Omental fat pad (tissue), 4 donors: ENCODE results near the gene C2CD2. TPM values are rescaled to one million over a fixed set of nuclear protein-coding genes. Genes with fewer than 3 reads are reported as not detected.

ENCODE experiments used
- ATAC-seq: fragments of 150-250 bp; one replicate; pipeline ENCODE4 v1.9.1; 2016; ENCODE audit warnings: mild to moderate bottlenecking, moderate library complexity; ENCODE audit not compliant: low FRiP score
- DNase-seq: peaks from one replicate; pipeline ENCODE4 v3.0.0-alpha.2; 2019; ENCODE audit warnings: low spot score
- total RNA-seq, 4 donors: library from RNA; depleted of rRNA; stranded (reverse); fragments of >200 nt; gene quantifications; one replicate each; pipeline ENCODE4 v1.1.0, GENCODE V29; 2016
- TF ChIP-seq, protein P1 (sequence below), 3 donors: fragments of 450-650 bp; IDR thresholded peaks; one replicate each; pipeline ENCODE4 v1.5.1; 2016 to 2017; ENCODE audit warnings: antibody characterized with exemption in 3 of 3, mild to moderate bottlenecking in 3 of 3, moderate library complexity in 2 of 3

C2CD2 gene
- total RNA-seq, 4 donors from 2014 or later = 57.7 to 264 (median 96.4) TPM

DNA sequence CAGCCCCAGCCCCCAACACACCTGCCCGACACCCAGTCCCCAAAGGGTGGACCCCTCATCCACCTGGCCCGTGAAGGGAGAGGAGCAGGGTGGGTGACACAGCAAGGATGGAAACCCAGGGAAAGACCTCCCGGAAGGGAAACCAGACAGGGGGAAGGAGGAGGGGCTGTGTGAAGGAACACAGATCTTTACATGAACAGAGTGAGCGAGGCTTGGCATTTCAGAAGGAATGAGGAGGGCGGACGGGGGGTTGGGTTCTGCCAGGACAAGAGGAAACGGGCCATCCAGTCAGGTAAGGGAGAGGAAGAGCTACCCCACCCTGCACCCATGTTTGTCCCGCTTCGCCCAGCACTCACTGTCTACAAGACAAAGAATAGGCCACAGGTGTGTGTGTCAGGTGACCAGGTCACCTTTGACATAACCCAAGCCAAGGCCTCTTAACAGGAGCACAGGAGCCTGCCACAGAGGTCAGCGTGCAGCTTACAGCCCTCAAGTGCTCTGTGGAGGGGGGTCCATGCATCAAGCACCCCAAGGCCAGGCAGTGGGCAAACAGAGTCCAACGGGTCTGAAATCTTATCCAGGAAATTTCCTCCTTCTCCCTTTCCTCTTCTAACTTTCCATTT lies 56.7 kb downstream of the C2CD2 start:
- DNase-seq = no peak
- TF ChIP-seq, protein P1, sequence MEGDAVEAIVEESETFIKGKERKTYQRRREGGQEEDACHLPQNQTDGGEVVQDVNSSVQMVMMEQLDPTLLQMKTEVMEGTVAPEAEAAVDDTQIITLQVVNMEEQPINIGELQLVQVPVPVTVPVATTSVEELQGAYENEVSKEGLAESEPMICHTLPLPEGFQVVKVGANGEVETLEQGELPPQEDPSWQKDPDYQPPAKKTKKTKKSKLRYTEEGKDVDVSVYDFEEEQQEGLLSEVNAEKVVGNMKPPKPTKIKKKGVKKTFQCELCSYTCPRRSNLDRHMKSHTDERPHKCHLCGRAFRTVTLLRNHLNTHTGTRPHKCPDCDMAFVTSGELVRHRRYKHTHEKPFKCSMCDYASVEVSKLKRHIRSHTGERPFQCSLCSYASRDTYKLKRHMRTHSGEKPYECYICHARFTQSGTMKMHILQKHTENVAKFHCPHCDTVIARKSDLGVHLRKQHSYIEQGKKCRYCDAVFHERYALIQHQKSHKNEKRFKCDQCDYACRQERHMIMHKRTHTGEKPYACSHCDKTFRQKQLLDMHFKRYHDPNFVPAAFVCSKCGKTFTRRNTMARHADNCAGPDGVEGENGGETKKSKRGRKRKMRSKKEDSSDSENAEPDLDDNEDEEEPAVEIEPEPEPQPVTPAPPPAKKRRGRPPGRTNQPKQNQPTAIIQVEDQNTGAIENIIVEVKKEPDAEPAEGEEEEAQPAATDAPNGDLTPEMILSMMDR (IDR thresholded peaks at IDR 0.05) = no peak
- ATAC-seq = no peak

DNA sequence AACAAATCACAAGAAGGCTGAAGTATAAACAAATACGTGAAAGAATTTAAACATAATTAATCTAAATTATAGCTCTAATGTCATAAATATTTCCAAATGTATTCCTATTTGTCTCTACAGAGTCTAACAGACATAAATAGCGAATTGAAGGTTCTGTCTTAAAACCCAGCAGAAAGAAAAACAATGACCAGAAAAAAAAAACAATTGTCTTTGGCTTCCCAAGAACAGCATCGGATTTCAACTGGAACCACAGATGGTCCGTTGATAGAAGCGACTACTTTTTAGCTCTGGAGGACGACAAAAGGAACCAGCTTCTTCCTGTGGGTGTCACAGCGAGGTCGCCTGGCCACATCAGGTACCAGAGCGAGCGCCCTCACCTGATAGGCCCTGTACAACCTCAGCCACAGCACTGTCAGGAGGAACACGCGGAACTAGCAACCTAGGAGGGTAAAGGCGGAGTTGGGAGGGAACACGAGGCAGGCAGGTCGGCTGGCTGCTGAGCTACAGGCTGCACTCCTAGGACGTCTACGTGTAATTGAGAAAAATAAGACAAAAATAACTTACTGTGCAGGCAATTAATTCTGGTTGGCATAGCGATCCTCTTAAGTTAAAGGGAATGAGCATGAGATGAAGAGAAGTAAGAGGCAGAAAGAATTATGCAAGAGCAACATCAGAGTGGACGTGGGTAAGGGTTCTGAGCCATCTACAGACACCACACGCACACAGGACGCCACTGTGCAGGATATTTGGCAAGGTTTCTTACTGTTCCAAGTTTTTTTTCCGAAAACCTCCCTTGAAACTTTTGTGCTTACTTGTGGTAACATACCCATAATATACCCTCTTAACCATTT lies 58.0 kb downstream of the C2CD2 start:
- ATAC-seq (no peak), DNase-seq (no peak)
- TF ChIP-seq, protein P1 (IDR thresholded peaks at IDR 0.05) = no peak

DNA sequence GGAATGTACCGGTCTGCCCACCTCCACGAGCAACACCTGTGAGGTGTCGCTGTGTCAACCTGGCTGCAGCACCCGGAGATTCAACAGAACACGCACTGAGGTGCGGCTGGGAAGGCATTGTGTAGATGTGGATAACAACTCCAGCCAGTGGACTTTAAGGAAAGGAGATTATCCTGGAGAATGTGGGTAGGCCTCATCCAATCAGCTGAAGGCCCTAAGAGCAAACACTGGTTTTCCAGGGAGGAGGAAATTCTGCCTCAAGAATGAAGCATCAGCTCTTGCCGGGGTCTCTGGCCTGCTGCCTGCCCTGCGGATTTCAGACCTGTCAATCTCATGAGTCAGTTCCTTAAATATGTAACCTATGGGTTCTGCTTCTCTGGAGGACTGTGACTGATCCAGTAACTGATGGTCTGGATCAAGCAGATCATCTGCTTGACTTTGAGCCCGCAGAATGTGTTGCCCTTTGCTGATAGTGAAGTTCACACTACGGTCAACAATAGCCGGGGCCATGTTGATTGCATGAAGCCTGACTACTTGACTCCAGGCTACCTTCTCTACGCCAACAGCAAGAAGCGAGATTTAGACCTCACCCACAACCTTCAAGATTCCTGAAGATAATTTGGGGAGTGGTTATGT lies 58.8 kb downstream of the C2CD2 start:
- ATAC-seq = no peak
- TF ChIP-seq, protein P1 (IDR thresholded peaks at IDR 0.05) = no peak
- DNase-seq = no peak

DNA sequence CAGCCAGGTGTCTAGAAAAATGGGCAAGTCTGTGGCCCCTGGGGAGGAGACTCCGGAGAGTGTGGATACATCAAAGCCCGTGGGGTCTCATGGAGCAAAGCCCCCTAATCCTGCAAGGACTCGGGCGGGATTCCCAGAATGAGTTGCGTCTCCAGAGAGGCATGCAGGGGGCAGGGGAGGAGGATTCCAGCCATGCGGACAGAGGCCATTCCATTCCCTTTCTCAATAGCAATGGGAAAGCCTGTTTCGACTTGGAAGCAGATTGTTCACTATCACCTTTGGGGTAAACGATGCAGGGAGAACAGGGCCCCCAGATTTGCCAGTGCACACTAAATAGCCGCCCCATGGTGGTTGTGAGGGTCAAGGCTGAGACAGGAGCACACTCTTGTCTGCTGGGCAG lies 59.3 kb downstream of the C2CD2 start:
- DNase-seq (no peak), ATAC-seq (no peak)
- TF ChIP-seq, protein P1 (IDR thresholded peaks at IDR 0.05) = no peak

DNA sequence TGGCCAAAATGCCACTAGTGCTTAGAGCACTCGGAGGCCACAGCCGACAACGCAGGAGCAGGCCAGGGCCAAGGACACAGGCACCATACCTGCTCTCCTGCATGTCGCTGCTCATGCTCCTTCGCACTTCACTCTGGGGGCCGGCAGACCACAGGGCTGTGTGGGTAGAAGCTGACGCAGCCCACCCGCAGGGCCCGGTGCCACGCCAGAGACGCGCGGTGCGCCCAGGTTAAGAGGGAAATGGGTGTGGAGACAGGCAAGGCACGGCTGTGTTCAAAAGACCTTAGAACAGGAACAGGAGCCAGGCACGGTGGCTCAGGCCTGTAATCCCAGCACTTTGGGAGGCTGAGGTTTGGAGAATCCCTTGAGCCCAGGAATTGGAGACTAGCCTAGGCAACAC lies 61.1 kb downstream of the C2CD2 start:
- ATAC-seq = no peak

DNA sequence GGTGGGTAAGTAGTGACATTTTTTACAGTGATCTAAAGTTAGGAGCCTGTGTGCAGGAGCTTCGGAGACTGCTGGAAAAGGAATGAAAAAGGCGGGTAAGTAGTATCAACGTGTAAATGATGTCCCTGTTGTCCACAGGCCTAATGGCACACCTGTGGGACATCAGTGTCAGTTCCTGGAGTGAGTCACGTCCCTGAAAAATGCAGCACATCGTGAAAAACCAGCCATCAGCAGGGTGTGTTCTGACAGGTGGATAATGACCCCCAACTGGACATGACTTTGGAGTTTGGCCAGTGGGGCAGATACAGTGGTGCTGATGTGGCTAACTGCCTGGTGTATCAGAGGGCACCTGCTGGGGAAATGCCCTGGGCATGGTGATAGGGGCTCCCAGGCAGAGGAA lies 62.7 kb downstream of the C2CD2 start:
- DNase-seq (no peak), ATAC-seq (no peak)
- TF ChIP-seq, protein P1 (IDR thresholded peaks at IDR 0.05) = no peak

More for the DNA sequence above, 61.1 kb downstream of the C2CD2 start:
- no peak for DNase-seq
- TF ChIP-seq, protein P1 (IDR thresholded peaks at IDR 0.05) = no peak
